Thymus (tissue), 11 donors: ENCODE measurements around the gene DDI2. TPM values are rescaled to one million over a fixed set of nuclear protein-coding genes. Genes with fewer than 3 reads are reported as not detected.
"Not testable (repeated sequence)": the region's sequence is repeated elsewhere in the genome, so short reads cannot be mapped to it uniquely, and the experiment has no call there.

Source experiments
- DNase-seq, 9 donors: peaks; one replicate each; pipeline ENCODE4 v3.0.0-alpha.2; 2013; ENCODE audit warnings: low spot score in 9 of 9, low read depth in 6 of 9, missing footprints in 1 of 9
- H3K27ac ChIP-seq, 2 donors: one replicate each; pipeline ENCODE4 v1.5.1; 2013; ENCODE audit warnings: control low read depth in 1 of 2, low read depth in 1 of 2, low read length in 1 of 2, mild to moderate bottlenecking in 1 of 2, moderate library complexity in 1 of 2
- H3K27me3 ChIP-seq, 2 donors: one replicate each; pipeline ENCODE4 v1.5.1; 2013; ENCODE audit warnings: low read length in 1 of 2; ENCODE audit not compliant: control insufficient read depth in 2 of 2, insufficient read depth in 1 of 2
- H3K36me3 ChIP-seq, 2 donors: one replicate each; pipeline ENCODE4 v1.5.1; 2013; ENCODE audit warnings: low read length in 1 of 2, mild to moderate bottlenecking in 1 of 2, moderate library complexity in 1 of 2; ENCODE audit not compliant: control insufficient read depth in 2 of 2, insufficient read depth in 2 of 2
- H3K4me1 ChIP-seq, 2 donors: one replicate each; pipeline ENCODE4 v1.5.1; 2013; ENCODE audit warnings: low read length in 2 of 2; ENCODE audit not compliant: control insufficient read depth in 2 of 2, insufficient read depth in 2 of 2
- H3K4me3 ChIP-seq, 2 donors: one replicate each; pipeline ENCODE4 v1.5.1; 2013; ENCODE audit warnings: low read length in 2 of 2, control low read depth in 1 of 2, mild to moderate bottlenecking in 1 of 2
- H3K9me3 ChIP-seq, 2 donors: one replicate each; pipeline ENCODE4 v1.5.1; 2013; ENCODE audit warnings: low read length in 1 of 2, mild to moderate bottlenecking in 1 of 2; ENCODE audit not compliant: control insufficient read depth in 2 of 2, insufficient read depth in 1 of 2
- WGBS: extraction: QIAGEN DNeasy Blood & Tissue Kit; methylation state at CpG from one replicate; pipeline ENCODE4 v1.1.7; 2013; 5-methylcytosine and 5-hydroxymethylcytosine counted together
- polyA plus RNA-seq: library from polyadenylated mRNA; stranded (reverse); fragments of 200-250 nt; gene quantifications from one replicate; pipeline ENCODE4 v1.2.3, GENCODE V29; 2013
- total RNA-seq: library from RNA; stranded (reverse); fragments of 120-200 nt; gene quantifications from one replicate; pipeline ENCODE4 v1.2.4, GENCODE V29; 2013
- donor health status: healthy.

The DDI2 gene
- total and polyA plus RNA-seq, 2 donors = 7.4 to 10.5 TPM

DNA sequence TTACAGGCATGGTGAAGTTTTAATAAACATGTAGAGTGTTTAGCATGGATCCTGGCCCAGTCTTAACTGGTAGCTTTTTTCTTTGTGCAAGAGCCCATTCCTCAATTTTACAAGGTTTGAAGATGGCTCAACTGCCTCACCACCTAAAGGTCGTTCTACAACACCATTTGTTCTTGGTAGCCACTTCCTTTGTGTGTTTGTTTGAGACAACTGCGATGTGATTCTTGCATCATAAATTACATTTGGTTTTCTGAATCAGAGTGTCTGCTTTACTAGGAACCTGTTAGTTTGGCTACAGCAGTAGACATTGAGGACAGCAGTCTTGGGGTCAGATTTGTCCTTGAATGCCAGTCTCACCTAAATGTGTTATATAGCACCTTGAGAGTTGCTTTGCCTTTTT lies 70.2 kb downstream of the DDI2 start:
- H3K27me3 ChIP-seq = no peaks in the 10 kb centered on the region
- no peaks in the 10 kb centered on the region for H3K9me3 ChIP-seq
- WGBS = 86% methylated on average over 2 of the region's 2 CpGs
- H3K4me3 ChIP-seq = no peak overlapping the region
- H3K27ac ChIP-seq = no peak overlapping the region
- H3K4me1 ChIP-seq = peaks cover 5 to 6% of the 10 kb centered on the region in 2 donors
- DNase-seq = no peak
- peaks cover 0 to 4% of the 10 kb centered on the region in 2 donors for H3K36me3 ChIP-seq

- no peak for DNase-seq
- 98% methylated on average over 6 of the region's 6 CpGs for WGBS
- peaks cover 0 to 4% of the 10 kb centered on the region in 2 donors for H3K36me3 ChIP-seq
- no peaks in the 10 kb centered on the region for H3K9me3 ChIP-seq
- H3K27ac ChIP-seq = no peak overlapping the region
- H3K4me3 ChIP-seq = no peak overlapping the region
- no peaks in the 10 kb centered on the region for H3K27me3 ChIP-seq
- H3K4me1 ChIP-seq = no peaks in the 10 kb centered on the region
Measured at GRCh38 chr1:15690317-15690716, 73.1 kb downstream of the DDI2 start.

DNA sequence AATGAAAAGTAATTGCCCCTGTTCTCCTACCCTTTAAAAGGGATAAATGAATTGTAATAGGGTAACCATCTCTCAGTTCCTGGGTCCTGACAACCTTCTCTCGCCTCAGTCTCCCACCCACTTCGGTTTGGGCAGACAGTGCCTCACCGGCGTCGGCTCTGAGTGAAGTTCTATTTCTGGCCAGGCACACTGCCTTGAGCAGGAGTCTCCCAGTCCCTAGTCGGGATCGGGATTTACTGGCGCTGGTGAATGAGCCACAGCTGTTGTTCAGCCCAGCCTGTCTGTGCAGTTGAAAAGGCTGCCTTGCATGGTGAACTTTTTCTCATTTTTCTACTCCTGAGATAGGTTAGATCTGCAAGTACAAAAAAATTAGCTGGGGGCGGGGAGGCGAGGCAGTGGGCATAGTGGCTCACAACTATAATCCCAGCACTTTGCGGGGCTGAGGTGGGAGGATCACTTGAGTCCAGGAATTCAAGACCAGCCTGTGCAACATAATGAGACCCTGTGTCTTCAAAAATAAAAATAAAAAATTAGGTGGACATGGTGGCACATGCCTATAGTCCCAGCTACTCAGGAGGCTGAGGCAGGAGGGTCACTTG lies 74.3 kb downstream of the DDI2 start:
- Histone ChIP-seq H3K36me3 (peaks cover 0 to 4% of the 10 kb centered on the region in 2 donors), H3K4me3 (no peak overlapping the region), H3K4me1 (peaks cover under 1 to 2% of the 10 kb centered on the region in 2 donors), H3K9me3 (peaks cover 0 to 3% of the 10 kb centered on the region in 2 donors), H3K27ac (no peak overlapping the region), H3K27me3 (no peaks in the 10 kb centered on the region)
- WGBS = 92% methylated on average over 11 of the region's 11 CpGs
- DNase-seq = no peak

GRCh38 chr1:15692121-15692682 lies 74.9 kb downstream of the DDI2 start:
- H3K27me3 ChIP-seq = no peaks in the 10 kb centered on the region
- no peak overlapping the region for H3K27ac ChIP-seq
- no peak for DNase-seq
- peaks cover 4 to 8% of the 10 kb centered on the region in 2 donors for H3K4me1 ChIP-seq
- WGBS = 95% methylated on average over 5 of the region's 5 CpGs
- peaks cover 0 to 4% of the 10 kb centered on the region in 2 donors for H3K36me3 ChIP-seq
- no peak overlapping the region for H3K4me3 ChIP-seq
- H3K9me3 ChIP-seq = peaks cover 0 to 3% of the 10 kb centered on the region in 2 donors

DNA sequence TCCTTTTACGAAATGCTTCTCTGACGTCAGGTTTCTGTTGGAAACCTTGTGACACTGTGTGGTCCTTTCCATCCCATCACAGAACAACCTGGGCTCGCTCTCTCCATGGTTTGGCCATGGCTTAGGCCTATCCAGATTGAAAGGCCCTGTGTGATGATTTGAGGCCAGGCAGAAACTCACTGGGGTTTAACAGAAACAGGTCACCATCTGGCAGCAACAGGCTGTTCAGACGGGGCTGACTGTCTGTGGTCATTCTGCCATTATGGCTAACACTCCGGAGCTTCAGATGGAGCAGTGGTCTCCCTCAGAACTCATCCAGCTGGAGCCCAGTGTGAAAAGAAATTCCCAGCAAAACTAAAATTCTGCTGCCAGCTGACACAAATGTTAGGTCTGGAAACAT lies 76.1 kb downstream of the DDI2 start:
- Histone ChIP-seq H3K4me3 (no peak overlapping the region), H3K27me3 (no peaks in the 10 kb centered on the region), H3K4me1 (peaks cover 6 to 19% of the 10 kb centered on the region in 2 donors), H3K36me3 (peaks cover 0 to 4% of the 10 kb centered on the region in 2 donors), H3K27ac (no peak overlapping the region), H3K9me3 (peaks cover 0 to 3% of the 10 kb centered on the region in 2 donors)
- DNase-seq = no peak
- 96% methylated on average over 5 of the region's 5 CpGs for WGBS

DNA sequence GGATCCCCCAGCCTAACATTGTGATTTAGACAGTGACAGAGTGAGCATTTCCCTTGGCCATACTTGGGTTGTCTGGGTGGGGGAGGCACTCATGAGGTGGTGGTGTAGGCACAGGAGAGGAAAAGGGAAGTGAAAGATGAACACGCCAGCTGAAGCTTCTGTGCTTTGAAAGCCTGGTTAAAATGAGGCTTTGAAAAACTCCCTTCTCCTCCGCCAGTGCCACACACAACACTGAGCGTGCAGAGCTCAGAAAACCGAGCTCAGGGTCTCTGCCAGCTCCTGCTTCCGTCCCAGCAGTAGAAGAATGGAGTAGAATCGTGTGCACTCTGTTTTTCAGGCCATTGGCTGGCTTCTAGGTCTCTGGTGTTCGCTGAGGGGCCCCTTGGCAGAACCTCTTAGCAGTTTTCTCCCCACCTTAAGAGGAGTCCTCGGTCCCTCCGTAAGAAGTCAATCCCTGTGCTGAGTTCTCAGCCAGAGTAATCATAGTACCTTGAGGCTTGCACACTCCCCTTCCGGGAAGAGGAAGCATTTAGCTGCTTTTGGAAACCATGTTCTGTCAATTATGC lies 79.8 kb downstream of the DDI2 start:
- WGBS = 3% methylated on average over 10 of the region's 10 CpGs
- peaks cover 0 to 3% of the 10 kb centered on the region in 2 donors for H3K36me3 ChIP-seq
- H3K27me3 ChIP-seq = no peaks in the 10 kb centered on the region
- peak overlapping the region; percentile 33 to 34 for H3K4me3 ChIP-seq
- H3K4me1 ChIP-seq = peaks cover 6 to 19% of the 10 kb centered on the region in 2 donors
- peak overlapping the region; percentile 91 to 93 for H3K27ac ChIP-seq
- peaks cover 0 to 3% of the 10 kb centered on the region in 2 donors for H3K9me3 ChIP-seq
- DNase-seq = peak; percentile 45 to 82 (median 52)

DNA sequence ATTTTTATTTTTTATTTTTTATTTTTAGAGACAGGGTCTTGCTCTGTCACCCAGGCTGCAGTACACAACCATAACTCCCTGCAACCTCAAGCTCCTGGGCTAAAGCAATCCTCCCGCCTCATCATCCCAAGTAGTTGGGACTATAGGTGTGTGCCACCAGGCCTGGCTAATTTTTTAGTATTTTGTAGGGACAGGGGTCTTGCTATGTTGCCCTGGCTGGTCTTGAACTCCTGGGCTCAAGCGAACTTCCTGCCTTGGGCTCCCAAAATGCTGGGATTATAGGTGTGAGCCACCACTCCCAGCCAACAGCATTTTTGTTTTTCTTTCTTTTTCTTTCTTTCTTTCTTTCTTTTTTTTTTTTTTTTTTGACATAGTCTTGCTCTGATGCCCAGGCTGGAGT lies 80.9 kb downstream of the DDI2 start:
- H3K4me3 ChIP-seq = no peak overlapping the region
- WGBS = over 99% methylated on average over 2 of the region's 2 CpGs
- H3K27ac ChIP-seq = peak overlapping the region in 1 of 2 donors; percentile 93
- peaks cover 0 to 3% of the 10 kb centered on the region in 2 donors for H3K9me3 ChIP-seq
- peaks cover 6 to 19% of the 10 kb centered on the region in 2 donors for H3K4me1 ChIP-seq
- DNase-seq = no peak
- H3K36me3 ChIP-seq = peaks cover 0 to 3% of the 10 kb centered on the region in 2 donors
- H3K27me3 ChIP-seq = no peaks in the 10 kb centered on the region

DNA sequence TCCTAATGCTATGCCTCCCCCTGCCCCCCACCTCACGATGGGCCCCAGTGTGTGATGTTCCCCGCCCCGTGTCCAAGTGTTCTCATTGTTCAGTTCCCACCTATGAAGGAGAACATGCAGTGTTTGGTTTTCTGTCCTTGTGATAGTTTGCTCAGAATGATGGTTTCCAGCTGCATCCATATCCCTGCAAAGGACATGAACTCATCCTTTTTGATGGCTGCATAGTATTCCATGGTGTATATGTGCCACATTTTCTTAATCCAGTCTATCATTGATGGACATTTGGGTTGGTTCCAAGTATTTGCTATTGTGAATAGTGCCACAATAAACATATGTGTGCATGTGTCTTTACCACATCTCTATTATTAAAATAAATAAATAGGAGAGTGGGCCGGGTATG lies 82.1 kb downstream of the DDI2 start:
- H3K27ac ChIP-seq, H3K4me3 ChIP-seq, DNase-seq, H3K27me3 ChIP-seq, H3K36me3 ChIP-seq, H3K9me3 ChIP-seq: not testable (repeated sequence)
- H3K4me1 ChIP-seq = peaks cover 6 to 19% of the 10 kb centered on the region in 2 donors
- WGBS = 99% methylated on average over 4 of the region's 4 CpGs

DNA sequence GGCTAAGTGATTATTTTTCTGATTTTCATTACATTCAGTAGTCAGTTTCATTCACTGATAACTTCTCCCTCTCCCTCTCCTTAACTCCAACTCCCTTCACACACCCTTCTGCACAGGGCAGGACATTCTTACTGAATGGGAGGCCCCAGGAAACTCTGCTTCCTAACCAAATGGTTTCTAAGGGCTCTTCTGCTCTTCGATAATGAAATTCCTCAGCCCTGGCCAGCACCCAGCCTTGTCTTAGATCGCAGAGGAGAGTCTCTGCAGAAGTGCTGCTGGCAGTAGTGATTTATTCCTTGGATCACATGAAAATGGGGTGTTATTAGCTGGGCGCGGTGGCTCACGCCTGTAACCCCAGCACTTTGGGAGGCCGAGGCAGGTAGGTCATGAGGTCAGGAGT lies 83.2 kb downstream of the DDI2 start:
- no peaks in the 10 kb centered on the region for H3K27me3 ChIP-seq
- H3K4me3 ChIP-seq = no peak overlapping the region
- peaks cover 6 to 19% of the 10 kb centered on the region in 2 donors for H3K4me1 ChIP-seq
- H3K9me3 ChIP-seq = peaks cover 0 to 3% of the 10 kb centered on the region in 2 donors
- no peak for DNase-seq
- peaks cover 0 to 14% of the 10 kb centered on the region in 2 donors for H3K36me3 ChIP-seq
- WGBS = 97% methylated on average over 6 of the region's 6 CpGs
- no peak overlapping the region for H3K27ac ChIP-seq
